PC-9 (cell line): ENCODE measurements around the gene UCN2. TPM values are rescaled to one million over a fixed set of nuclear protein-coding genes. Genes with fewer than 3 reads are reported as not detected.

Experiments used
- BruUV-seq: library from RNA; stranded (reverse); fragments of 400-500 nt; replicated peaks from 2 replicates; lab custom pipeline; 2021; lab: Mats Ljungman, UMichigan
- CTCF ChIA-PET: fragments of 300-600 bp; sonication (Branson Sonifier 250); formaldehyde crosslinking; loops from one replicate; lab custom pipeline; 2022; ENCODE audit warnings: antibody characterized with exemption; lab: Charles Lee
- POLR2A ChIA-PET: fragments of 300-600 bp; sonication (Branson Sonifier 250); formaldehyde crosslinking; loops from one replicate; lab custom pipeline; 2022; ENCODE audit warnings: antibody characterized with exemption; ENCODE audit not compliant: unreplicated experiment; lab: Charles Lee
- DNase-seq, 2 experiments: peaks; one replicate each; pipeline versions ENCODE4 v3.0.0 to v3.0.0-alpha.2; 2015 to 2022; ENCODE audit warnings: mixed read lengths in 1 of 2
- H2AFZ ChIP-seq: fragments of 200-600 bp; sonication (generic); 2 replicates; pipeline ENCODE4 v1.8.1; 2017; ENCODE audit warnings: antibody characterized with exemption
- H3F3A ChIP-seq: fragments of 200-600 bp; sonication (generic); 2 replicates; pipeline ENCODE4 v1.8.1; 2017; ENCODE audit warnings: antibody characterized with exemption, mild to moderate bottlenecking, low read depth; ENCODE audit not compliant: insufficient read depth
- H3K27ac ChIP-seq: fragments of 200-600 bp; sonication (generic); 2 replicates; pipeline ENCODE4 v1.6.1; 2016; ENCODE audit warnings: mixed run types
- H3K27me3 ChIP-seq: fragments of 200-600 bp; sonication (generic); 2 replicates; pipeline ENCODE4 v1.6.1; 2016; ENCODE audit warnings: low read depth, mixed run types; ENCODE audit not compliant: insufficient read depth
- H3K36me3 ChIP-seq: fragments of 200-600 bp; sonication (generic); 2 replicates; pipeline ENCODE4 v1.6.1; 2016; ENCODE audit warnings: low read depth, mixed run types
- H3K4me1 ChIP-seq: fragments of 200-600 bp; sonication (generic); replicated peaks from 2 replicates; pipeline ENCODE4 v1.6.1; 2016; ENCODE audit warnings: mixed run types; ENCODE audit not compliant: insufficient read depth
- H3K4me2 ChIP-seq: fragments of 200-600 bp; sonication (generic); 2 replicates; pipeline ENCODE4 v1.6.1; 2017; ENCODE audit warnings: mixed run types
- H3K4me3 ChIP-seq: fragments of 200-600 bp; sonication (generic); 2 replicates; pipeline ENCODE4 v1.6.1; 2016; ENCODE audit warnings: mixed run types
- H3K79me2 ChIP-seq: fragments of 200-600 bp; sonication (generic); 2 replicates; pipeline ENCODE4 v1.6.1; 2017; ENCODE audit warnings: low read depth, mixed run types
- H3K9me2 ChIP-seq: fragments of 200-600 bp; sonication (generic); 2 replicates; pipeline ENCODE4 v1.8.1; 2017; ENCODE audit warnings: mild to moderate bottlenecking; ENCODE audit not compliant: insufficient read depth
- H3K9me3 ChIP-seq: fragments of 200-600 bp; sonication (generic); 2 replicates; pipeline ENCODE4 v1.8.1; 2016; ENCODE audit warnings: low read depth; ENCODE audit not compliant: insufficient read depth
- H4K20me1 ChIP-seq: fragments of 200-600 bp; sonication (generic); 2 replicates; pipeline ENCODE4 v1.8.1; 2017; ENCODE audit not compliant: insufficient read depth
- CTCF ChIP-seq: fragments of 200-600 bp; sonication (generic); conservative IDR thresholded peaks from 2 replicates; pipeline ENCODE4 v1.6.1; 2017; ENCODE audit warnings: mixed run types, antibody characterized with exemption, mild to moderate bottlenecking, moderate library complexity
- EZH2 ChIP-seq: fragments of 200-600 bp; sonication (generic); IDR thresholded peaks from 2 replicates; pipeline ENCODE4 v1.8.0; 2017; ENCODE audit warnings: antibody characterized with exemption, low read depth
- intact Hi-C: fragments of 100-400 bp; cut with micrococcal nuclease; formaldehyde crosslinking; loops from one replicate; pipeline ENCODE4 v1.10.0; 2022; ENCODE audit not compliant: unreplicated experiment
- total RNA-seq: library from RNA; stranded (reverse); gene quantifications from 2 replicates; pipeline ENCODE4 v1.2.3, GENCODE V29; 2021

Gene UCN2
- total RNA-seq, 1 experiment from 2014 or later: 2.8 TPM

- Histone ChIP-seq H3K9me2 (no peaks in the 10 kb centered on the region), H2AFZ (peak within 1 kb of the TSS; percentile 81; the same call in 1 of the 2 replicates), H3K4me2 (peak within 1 kb of the TSS; percentile 79), H4K20me1 (no peaks in the 10 kb centered on the region), H3F3A (peaks cover 12% of the 10 kb centered on the region; the same call in 1 of the 2 replicates), H3K9me3 (no peaks in the 10 kb centered on the region), H3K4me1 (peaks cover 21% of the 10 kb centered on the region), H3K27me3 (no peaks in the 10 kb centered on the region), H3K79me2 (no peaks in the 10 kb centered on the region), H3K4me3 (peak within 1 kb of the TSS; percentile 66), H3K36me3 (no peaks in the 10 kb centered on the region), H3K27ac (no peak within 1 kb of the TSS)
- BruUV-seq: no TSS peak
- POLR2A ChIA-PET: interaction anchor here (0.6 to 1.2 kb wide), 6 partner anchors 27 to 451 kb away, joined by 3 to 13 read pairs (median 6); partner anchors contain the start of genes IP6K2 and WDR6
- TF ChIP-seq EZH2 (no peak), CTCF (no peak; the same call in 1 of the 2 replicates)
- DNase-seq: peak; percentile 91 to 99
- CTCF ChIA-PET: interaction anchor here (0.6 to 1.0 kb wide), 3 partner anchors 10 to 130 kb away, joined by 5 to 32 read pairs (median 6); no protein-coding TSS in a partner anchor
- intact Hi-C loops: loop anchor here (2.0 to 5.0 kb wide), 4 partner anchors 38 to 290 kb away; partner anchors contain the start of genes ATRIP and COL7A1
Measured at GRCh38 chr3:48556796-48557626, 6.6 kb downstream of the UCN2 start, which contains the start of gene PFKFB4. Gene PFKFB4, minus strand, starts transcription at chr3:48556803. Its CDS starts 26 bp downstream, at chr3:48556777.

GRCh38 chr3:48555949-48556795, 7.4 kb downstream of the UCN2 start:
- H3K4me1 ChIP-seq: peaks cover 21% of the 10 kb centered on the region
- intact Hi-C loops: loop anchor here (2.0 to 5.0 kb wide), 4 partner anchors 39 to 289 kb away; partner anchors contain the start of genes ATRIP and COL7A1

More at GRCh38 chr3:48555949-48556795, 7.4 kb downstream of the UCN2 start:
- Histone ChIP-seq H3K27me3 (no peaks in the 10 kb centered on the region), H3F3A (peaks cover 12% of the 10 kb centered on the region; the same call in 1 of the 2 replicates), H3K79me2 (no peaks in the 10 kb centered on the region), H3K27ac (no peak overlapping the region), H3K36me3 (no peaks in the 10 kb centered on the region), H3K9me2 (no peaks in the 10 kb centered on the region), H2AFZ (peak overlapping the region; percentile 81; the same call in 1 of the 2 replicates), H3K4me2 (peak overlapping the region; percentile 79), H3K9me3 (no peaks in the 10 kb centered on the region), H4K20me1 (no peaks in the 10 kb centered on the region), H3K4me3 (peak overlapping the region; percentile 66)
- no TSS peak for BruUV-seq
- DNase-seq: no peak
- ChIA-PET CTCF (interaction anchor here (0.6 to 1.5 kb wide), 4 partner anchors 11 to 120 kb away, joined by 3 to 32 read pairs (median 6); no protein-coding TSS in a partner anchor), POLR2A (interaction anchor here (0.6 to 1.2 kb wide), 5 partner anchors 26 to 451 kb away, joined by 3 to 13 read pairs (median 8); partner anchors contain the start of genes IP6K2, SLC25A20 and WDR6)
- TF ChIP-seq EZH2 (no peak), CTCF (no peak)
